ENCODE results near the gene SIRT7. TPM values are rescaled to one million over a fixed set of nuclear protein-coding genes. Genes with fewer than 3 reads are reported as not detected.

The SIRT7 gene
- total and polyA plus RNA-seq, 4 donors = 14.7 to 43.4 (median 32.9) TPM

GRCh38 chr17:81922566-81923301 is 4.8 kb upstream of the SIRT7 start:
- Histone ChIP-seq H3K27ac (ENCODE audit: low read depth in 1 of 2, low read length in 1 of 2) (peak overlapping the region in 1 of 2 donors; percentile 30), H3K4me3 (no peak overlapping the region), H3K9ac (ENCODE audit: insufficient read depth in 1 of 2, low read length in 2 of 2) (no peak overlapping the region), H3K27me3 (ENCODE audit: control insufficient read depth in 3 of 3, insufficient read depth in 3 of 3, low read length in 2 of 3) (no peaks in the 10 kb centered on the region), H3K9me3 (ENCODE audit: control insufficient read depth in 4 of 4, insufficient read depth in 3 of 4, low read length in 3 of 4) (no peaks in the 10 kb centered on the region), H3K36me3 (ENCODE audit: control insufficient read depth in 4 of 4, insufficient read depth in 4 of 4, low read length in 4 of 4) (peaks cover 0 to 28% (median 7%) of the 10 kb centered on the region in 4 donors), H3K4me1 (ENCODE audit: control insufficient read depth in 5 of 5, insufficient read depth in 5 of 5, low read length in 5 of 5) (peaks cover 0 to 38% (median 12%) of the 10 kb centered on the region in 5 donors)
- ATAC-seq (ENCODE audit: insufficient read depth, low FRiP score) (no peak), DNase-seq (no peak)
- no peak for TF ChIP-seq CTCF (IDR thresholded peaks at IDR 0.05; ENCODE audit: control extremely low read depth, extremely low read depth)
- whole genome bisulfite sequencing, 2 donors = 88% methylated on average over 49 to 58 of the region's 58 CpGs

GRCh38 chr17:81921996-81922565 is 4.1 kb upstream of the SIRT7 start:
- peaks cover 1 to 38% (median 12%) of the 10 kb centered on the region in 5 donors for H3K4me1 ChIP-seq (ENCODE audit: control insufficient read depth in 5 of 5, insufficient read depth in 5 of 5, low read length in 5 of 5)
- no peak for DNase-seq
- H3K4me3 ChIP-seq = no peak overlapping the region
- WGBS, 2 donors = 94 to 95% methylated on average over 23 of the region's 23 CpGs
- H3K27me3 ChIP-seq (ENCODE audit: control insufficient read depth in 3 of 3, insufficient read depth in 3 of 3, low read length in 2 of 3) = no peaks in the 10 kb centered on the region
- peaks cover 0 to 28% (median 7%) of the 10 kb centered on the region in 4 donors for H3K36me3 ChIP-seq (ENCODE audit: control insufficient read depth in 4 of 4, insufficient read depth in 4 of 4, low read length in 4 of 4)
- no peaks in the 10 kb centered on the region for H3K9me3 ChIP-seq (ENCODE audit: control insufficient read depth in 4 of 4, insufficient read depth in 3 of 4, low read length in 3 of 4)
- H3K27ac ChIP-seq (ENCODE audit: low read depth in 1 of 2, low read length in 1 of 2) = peak overlapping the region in 1 of 2 donors; percentile 15
- no peak for ATAC-seq (ENCODE audit: insufficient read depth, low FRiP score)
- no peak for TF ChIP-seq CTCF (IDR thresholded peaks at IDR 0.05; ENCODE audit: control extremely low read depth, extremely low read depth)
- no peak overlapping the region for H3K9ac ChIP-seq (ENCODE audit: insufficient read depth in 1 of 2, low read length in 2 of 2)

GRCh38 chr17:81921537-81921862 is 3.5 kb upstream of the SIRT7 start:
- no peak overlapping the region for H3K27ac ChIP-seq (ENCODE audit: low read depth in 1 of 2, low read length in 1 of 2)
- H3K9ac ChIP-seq (ENCODE audit: insufficient read depth in 1 of 2, low read length in 2 of 2) = no peak overlapping the region
- H3K27me3 ChIP-seq (ENCODE audit: control insufficient read depth in 3 of 3, insufficient read depth in 3 of 3, low read length in 2 of 3) = no peaks in the 10 kb centered on the region
- no peak for ATAC-seq (ENCODE audit: insufficient read depth, low FRiP score)
- H3K4me3 ChIP-seq = no peak overlapping the region
- peaks cover 0 to 28% (median 7%) of the 10 kb centered on the region in 4 donors for H3K36me3 ChIP-seq (ENCODE audit: control insufficient read depth in 4 of 4, insufficient read depth in 4 of 4, low read length in 4 of 4)
- DNase-seq = no peak
- WGBS, 2 donors = 50 to 68% methylated on average over 3 of the region's 3 CpGs
- peaks cover 4 to 43% (median 12%) of the 10 kb centered on the region in 5 donors for H3K4me1 ChIP-seq (ENCODE audit: control insufficient read depth in 5 of 5, insufficient read depth in 5 of 5, low read length in 5 of 5)
- H3K9me3 ChIP-seq (ENCODE audit: control insufficient read depth in 4 of 4, insufficient read depth in 3 of 4, low read length in 3 of 4) = no peaks in the 10 kb centered on the region
- no peak for TF ChIP-seq CTCF (IDR thresholded peaks at IDR 0.05; ENCODE audit: control extremely low read depth, extremely low read depth)

Measured in lung (tissue), 12 donors.